Stimulated activated CD8-positive, alpha-beta memory T cell treated with anti-CD3 and anti-CD28 coated beads, Interleukin-12 subunit alpha, Interleukin-12 subunit beta, amount 100 ng/mL, for 1 hour (primary cell): ENCODE measurements around the gene CD34.

Experiments
- DNase-seq: peaks from one replicate; pipeline ENCODE4 v3.0.0-alpha.2; 2020; ENCODE audit warnings: low read depth

Gene CD34

GRCh38 chr1:207852576-207853371, 58.2 kb downstream of the CD34 start:
- no peak for DNase-seq

DNA sequence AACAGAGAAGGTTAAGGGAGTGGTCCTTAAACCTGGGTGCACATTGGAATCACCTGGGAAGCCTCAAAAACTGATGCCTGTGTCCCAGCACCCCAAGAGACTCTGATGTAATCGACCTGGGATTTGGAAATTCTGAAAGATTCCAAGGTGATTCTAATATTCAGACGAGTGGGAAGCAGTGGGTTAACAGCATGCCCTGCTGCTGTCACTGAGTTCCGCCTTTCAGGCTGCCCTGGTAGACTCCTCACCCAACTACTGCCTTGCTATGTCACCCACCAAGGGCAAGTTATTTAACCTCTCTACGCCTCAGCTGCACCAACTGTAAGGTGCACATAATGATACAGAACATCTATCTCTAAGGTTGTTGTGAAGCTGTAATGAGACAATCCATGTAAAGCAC, 59.2 kb downstream of the CD34 start:
- no peak for DNase-seq

GRCh38 chr1:207850621-207851407, 60.1 kb downstream of the CD34 start:
- no peak for DNase-seq

DNA sequence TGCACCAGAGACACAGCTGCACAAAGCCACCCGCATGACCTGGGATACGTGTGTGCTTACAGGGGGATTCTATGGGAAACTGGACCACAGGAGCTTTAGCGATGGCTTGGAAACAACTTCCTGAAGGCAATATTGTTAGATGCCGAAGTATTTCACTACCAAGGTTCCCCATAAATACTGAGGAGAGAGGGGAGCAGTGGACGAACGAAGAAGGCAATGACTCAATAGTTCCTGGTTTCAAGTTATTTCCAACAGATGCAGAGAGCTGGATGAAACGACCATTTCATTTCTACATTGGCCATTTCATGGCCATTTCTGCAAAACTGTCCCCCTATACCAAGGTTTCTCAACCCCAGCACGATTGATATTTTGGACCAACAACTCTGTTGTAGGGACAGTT, 61.3 kb downstream of the CD34 start:
- no peak for DNase-seq

- DNase-seq: no peak
Observed at GRCh38 chr1:207849016-207849415, 61.9 kb downstream of the CD34 start.

GRCh38 chr1:207848234-207848633, 62.7 kb downstream of the CD34 start:
- no peak for DNase-seq

- no peak for DNase-seq
Observed at GRCh38 chr1:207847116-207847515, 63.8 kb downstream of the CD34 start.

- DNase-seq: no peak
Observed at GRCh38 chr1:207845109-207845508, 65.8 kb downstream of the CD34 start.

- no peak for DNase-seq
Observed at GRCh38 chr1:207844371-207844770, 66.6 kb downstream of the CD34 start.

- no peak for DNase-seq
Observed at GRCh38 chr1:207842506-207842905, 68.4 kb downstream of the CD34 start.

GRCh38 chr1:207841901-207842300, 69.0 kb downstream of the CD34 start:
- no peak for DNase-seq

DNA sequence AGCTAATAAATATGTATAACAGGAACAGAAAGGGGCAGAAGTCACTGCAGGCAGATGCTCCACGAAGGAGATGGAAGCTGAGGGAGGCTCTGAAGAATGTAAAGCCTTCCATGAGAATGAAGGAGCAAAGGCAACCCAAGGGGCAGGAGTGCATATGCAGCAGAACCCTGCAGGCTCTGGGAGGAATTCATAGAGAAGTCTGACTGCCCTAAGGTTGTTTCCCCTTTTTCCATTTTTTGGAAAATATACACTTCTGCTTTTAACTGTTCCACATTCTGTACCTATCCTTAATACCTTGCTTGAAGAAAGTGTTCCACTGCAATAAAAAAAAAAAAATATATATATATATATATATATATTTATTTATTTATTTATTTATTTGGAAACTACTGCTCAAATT, 69.6 kb downstream of the CD34 start:
- no peak for DNase-seq

DNA sequence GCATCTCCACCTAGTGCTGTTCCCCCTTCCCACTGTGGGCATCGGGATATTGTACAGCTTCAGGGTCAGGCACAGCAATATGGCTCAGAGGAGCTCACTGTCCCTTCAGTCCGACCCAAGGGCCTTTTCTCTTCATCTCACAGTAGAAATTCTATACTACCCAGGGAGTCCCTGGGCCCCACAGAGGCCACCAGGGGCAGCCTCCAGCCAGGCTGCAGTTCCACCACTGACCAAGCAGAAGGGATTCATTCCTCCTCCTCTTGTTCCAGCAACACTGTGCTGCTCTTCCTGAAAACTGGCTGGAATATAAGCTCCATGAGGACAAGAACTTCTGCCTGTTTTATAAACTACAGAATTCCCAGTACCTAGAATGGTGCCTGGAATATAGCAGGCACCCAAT, 70.5 kb downstream of the CD34 start:
- DNase-seq: no peak

DNA sequence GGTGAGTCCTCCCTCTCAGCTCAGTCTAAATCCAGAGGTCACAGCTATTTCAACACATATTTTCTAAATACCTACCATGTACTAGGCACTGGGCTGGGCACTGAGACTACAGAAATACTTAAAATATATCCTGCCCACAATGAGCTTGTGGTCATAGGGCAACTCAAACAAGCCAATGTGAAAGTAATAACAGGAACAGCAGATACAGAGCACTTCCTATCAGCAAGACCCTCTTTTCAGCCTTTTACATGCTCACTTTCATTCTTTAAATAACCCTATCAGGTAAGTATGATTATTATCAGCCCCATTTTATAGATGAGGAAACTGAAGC, 71.9 kb downstream of the CD34 start:
- DNase-seq: no peak

DNA sequence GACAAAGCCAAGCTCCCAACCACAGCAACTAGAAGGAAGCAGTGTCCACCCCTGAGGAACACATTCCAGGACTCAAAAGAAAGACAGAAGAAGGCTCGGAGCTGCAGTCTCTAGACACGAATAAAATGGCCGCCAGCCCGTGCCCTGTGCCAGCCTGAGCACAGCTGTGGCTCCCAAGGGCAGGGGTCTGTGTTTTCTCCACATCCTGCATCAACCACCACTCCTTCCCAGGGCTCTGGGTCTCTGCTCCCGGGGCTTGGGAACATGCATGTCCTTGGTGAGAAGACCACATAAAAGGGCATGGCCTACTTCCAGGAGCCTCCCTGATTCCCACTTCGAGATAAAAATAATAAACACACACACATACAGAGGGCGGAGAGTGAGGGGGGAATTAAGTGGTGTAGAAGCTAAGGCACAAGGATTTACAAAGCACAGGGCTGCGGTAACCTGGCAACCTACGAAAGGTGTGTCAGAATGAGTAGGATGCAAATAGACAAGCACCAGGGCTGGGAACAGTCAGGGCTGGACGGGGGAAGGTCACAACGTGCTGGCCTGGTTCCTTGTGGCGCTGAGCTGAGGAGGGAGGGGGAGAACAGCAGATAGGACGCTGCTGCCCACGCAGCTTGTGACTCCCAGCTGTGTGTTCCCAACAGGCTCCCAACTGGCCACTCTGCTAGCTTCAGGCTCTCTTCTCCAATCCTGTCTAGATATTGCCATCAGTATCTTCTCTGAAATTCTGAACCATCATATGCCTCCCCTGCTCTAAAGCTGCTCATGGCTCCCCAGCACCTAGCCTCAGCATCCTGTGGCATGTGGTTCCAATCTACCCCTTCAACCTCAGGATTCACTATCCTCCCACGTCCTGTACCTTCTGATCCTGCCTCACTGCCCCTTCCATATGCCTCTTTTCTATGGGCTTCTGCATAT, 72.5 kb downstream of the CD34 start:
- DNase-seq: no peak

DNA sequence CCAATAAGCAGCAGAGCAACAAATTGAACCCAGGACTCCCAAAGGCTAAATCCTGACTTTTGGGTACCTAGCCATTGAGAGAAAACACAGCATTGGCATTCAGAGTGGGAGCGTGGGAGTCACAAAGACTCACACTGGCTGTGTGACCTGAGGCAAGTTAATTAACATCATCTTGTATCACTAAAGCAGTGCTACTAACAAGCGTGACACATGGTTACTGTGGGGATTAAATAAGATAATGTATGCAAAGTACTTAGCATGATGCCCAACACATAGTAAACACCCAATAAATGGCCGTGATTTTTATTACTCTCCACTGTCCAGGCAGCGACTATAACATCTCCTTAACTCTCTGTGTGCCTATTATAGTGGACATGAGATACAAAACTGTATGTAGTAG, 73.3 kb downstream of the CD34 start:
- DNase-seq: no peak

GRCh38 chr1:207836591-207837347, 74.2 kb downstream of the CD34 start:
- no peak for DNase-seq

DNA sequence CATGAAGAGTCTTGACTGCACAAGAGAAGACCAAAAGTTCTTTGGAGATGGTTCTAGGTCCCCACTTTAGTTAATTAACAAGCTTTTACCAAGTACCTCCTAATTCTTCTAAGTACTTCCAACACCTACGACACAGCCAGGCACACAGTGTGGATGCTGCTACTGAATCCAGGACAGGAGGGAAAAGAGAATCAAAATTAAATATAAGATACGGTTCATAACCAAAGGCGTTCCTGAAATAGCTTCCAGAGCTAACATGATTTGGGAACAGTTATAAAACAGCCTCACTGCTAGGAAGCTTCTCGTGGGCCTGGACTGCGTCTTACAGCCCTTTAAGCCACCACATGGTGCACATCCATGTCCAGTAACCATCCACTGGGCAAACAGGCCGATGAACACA, 75.0 kb downstream of the CD34 start:
- no peak for DNase-seq

DNA sequence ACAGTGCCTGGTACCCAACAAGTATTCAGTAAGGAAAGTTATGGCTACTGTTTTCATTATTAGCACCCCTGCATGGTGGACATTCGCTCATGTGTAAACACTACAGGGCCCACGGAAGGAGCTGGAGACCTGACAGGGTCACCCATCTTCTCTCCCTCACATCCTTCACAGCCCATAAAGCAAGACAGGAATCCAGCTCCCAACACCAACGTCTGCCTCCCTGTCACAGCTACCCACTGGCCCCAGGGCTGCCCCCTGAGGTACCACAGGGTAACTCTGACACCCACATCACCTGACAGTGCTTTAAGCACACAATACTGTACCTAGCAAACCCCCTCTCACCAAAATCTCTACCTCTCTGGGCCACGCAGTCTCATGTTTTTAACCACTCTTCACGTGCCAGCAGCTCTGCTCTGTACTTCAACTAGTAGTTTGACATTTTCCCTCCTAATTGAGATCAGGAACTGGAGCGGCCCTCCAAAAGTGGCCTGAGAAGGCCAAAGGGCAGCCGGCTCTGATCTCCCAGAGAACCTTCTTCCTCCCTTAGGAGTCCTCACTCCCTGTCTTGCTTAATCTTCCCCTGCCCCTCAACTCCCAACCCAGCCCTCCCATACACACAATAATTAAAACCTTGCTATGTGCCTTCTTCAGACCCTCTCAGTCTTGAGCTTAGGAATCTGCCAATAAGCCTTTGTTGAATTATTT, 76.8 kb downstream of the CD34 start:
- DNase-seq: no peak

- DNase-seq: no peak
Observed at GRCh38 chr1:207833381-207833780, 77.5 kb downstream of the CD34 start.

- no peak for DNase-seq
Observed at GRCh38 chr1:207832796-207833195, 78.1 kb downstream of the CD34 start.
